ENCODE measurements around the gene SYTL2. TPM values are rescaled to one million over a fixed set of nuclear protein-coding genes. Genes with fewer than 3 reads are reported as not detected.
"Not testable (repeated sequence)": the region's sequence is repeated elsewhere in the genome, so short reads cannot be mapped to it uniquely, and the experiment has no call there.

Gene SYTL2
- total RNA-seq, 2 donors from 2014 or later = 50.0 to 58.8 TPM

DNA sequence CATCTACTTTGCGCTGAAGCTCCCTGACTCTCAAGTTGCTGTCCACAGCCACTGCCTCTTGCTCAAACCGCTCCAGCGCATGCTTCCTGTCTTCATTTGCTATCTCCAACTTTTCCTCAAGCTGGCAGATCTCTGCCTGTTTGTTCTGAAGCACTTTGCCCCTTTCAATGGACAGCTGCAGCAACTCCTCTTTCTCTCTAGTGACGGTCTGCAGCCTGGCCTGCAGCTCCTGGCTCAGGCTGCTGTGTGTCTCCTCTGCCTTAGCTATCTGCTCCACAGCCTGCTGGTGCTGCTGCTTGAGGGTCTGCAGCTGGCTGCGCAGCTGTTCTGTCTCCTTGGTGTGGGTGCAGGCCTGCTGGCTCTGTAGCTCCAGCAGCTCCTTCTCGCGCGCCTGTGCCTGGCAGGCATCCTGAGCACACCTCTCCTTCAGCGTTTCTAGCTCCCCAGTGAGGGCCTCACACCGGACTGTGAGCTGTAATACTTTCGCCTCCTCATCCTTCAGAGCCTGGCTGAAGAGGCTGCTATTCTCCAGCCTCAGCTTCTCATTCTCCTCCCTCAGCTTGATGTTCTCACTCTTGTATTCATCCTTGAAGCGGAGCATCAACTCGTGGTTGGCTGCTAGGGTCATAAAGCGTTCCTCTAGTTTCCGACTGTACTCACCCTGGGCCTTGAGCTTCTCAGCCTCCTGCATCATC is 125.7 kb downstream of the SYTL2 start:
- Mint-ChIP-seq H3K36me3 (ENCODE audit: low read depth) (peaks cover 3% of the 10 kb centered on the region), H3K27me3 (peaks cover 14% of the 10 kb centered on the region), H3K4me1 (peaks cover 23% of the 10 kb centered on the region), H3K27ac (no peak overlapping the region), H3K4me3 (no peak overlapping the region)
- no peak for ATAC-seq
- DNase-seq = no peak
- no peaks in the 10 kb centered on the region for H3K9me3 ChIP-seq (ENCODE audit: control insufficient read depth, low read length, poor library complexity, severe bottlenecking)

DNA sequence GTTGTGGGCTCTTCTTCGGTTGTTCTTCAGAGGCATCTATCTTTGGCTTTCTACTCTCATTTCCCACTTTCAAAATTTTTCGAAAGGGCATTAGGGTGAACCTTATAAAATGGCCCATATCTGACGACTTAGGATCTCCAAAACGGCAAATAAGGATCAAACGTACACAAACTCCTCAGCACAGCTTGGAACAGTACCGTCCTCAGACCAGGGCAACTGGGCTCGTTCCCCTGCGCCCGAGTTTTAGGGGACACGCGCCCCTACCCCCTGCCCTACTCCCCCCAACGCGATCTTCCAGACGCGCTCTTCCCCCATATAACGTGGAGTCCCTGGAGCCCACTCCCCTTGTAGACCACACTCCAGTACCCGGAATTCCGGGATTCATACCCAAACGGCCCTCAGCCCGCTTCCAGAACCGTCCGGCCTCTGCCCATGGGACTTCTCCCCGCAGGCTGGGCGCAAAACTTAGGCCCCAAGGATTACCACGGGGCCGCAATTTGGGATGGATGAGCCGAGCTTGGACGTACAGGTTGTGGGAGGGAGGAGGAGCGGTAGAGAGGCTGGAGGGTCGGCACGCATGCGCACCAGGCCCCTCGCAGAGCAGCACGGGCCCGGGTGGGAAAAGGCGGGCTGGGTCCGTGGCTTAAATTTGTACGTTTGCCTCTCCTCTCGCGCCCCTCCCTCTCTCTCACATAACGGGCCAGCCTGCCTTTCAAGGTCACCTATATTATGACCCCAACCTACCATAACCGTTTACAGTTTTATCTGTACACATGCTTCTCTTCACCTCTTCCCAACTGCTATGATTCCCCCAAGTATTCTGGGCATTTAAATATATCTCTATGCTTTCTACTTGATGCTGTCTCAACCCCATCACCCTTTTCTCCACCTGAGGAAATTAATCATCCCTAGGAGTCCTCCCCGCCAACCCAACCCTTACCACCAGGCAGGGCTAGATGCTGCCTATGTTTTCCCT is 128.3 kb downstream of the SYTL2 start:
- Mint-ChIP-seq H3K4me1 (peaks cover 23% of the 10 kb centered on the region), H3K27me3 (peaks cover 8% of the 10 kb centered on the region), H3K4me3 (peak overlapping the region; percentile 93), H3K36me3 (ENCODE audit: low read depth) (no peaks in the 10 kb centered on the region), H3K27ac (peak overlapping the region; percentile 88)
- DNase-seq = peak; percentile 33 to 43 (median 38)
- peak; percentile 72 for ATAC-seq
- H3K9me3 ChIP-seq (ENCODE audit: control insufficient read depth, low read length, poor library complexity, severe bottlenecking) = no peaks in the 10 kb centered on the region

DNA sequence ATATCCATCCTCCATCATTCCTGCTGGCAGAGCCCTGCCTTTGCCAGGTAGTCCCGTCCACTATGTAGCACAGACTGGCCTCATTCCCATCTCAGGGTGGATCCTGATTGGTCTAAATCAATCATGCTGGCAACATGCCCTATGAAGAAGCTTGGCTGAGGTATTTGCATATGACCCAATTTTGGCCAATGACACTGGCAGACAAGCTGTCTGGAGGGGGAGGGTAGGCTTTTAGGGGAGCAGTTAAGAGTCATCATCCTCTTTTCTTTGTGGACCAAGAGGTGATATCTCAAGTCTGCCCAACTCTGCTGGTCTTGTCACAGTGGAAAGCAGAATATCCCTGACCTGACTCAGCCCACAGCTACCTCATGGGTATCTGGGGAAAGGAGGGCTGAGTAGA is 130.0 kb downstream of the SYTL2 start:
- H3K27me3 Mint-ChIP-seq = peaks cover 8% of the 10 kb centered on the region
- H3K9me3 ChIP-seq (ENCODE audit: control insufficient read depth, low read length, poor library complexity, severe bottlenecking) = no peaks in the 10 kb centered on the region
- peak; percentile 76 for ATAC-seq
- H3K4me3 Mint-ChIP-seq = no peak overlapping the region
- no peaks in the 10 kb centered on the region for H3K36me3 Mint-ChIP-seq (ENCODE audit: low read depth)
- no peak overlapping the region for H3K27ac Mint-ChIP-seq
- H3K4me1 Mint-ChIP-seq = peaks cover 23% of the 10 kb centered on the region
- no peak for DNase-seq

DNA sequence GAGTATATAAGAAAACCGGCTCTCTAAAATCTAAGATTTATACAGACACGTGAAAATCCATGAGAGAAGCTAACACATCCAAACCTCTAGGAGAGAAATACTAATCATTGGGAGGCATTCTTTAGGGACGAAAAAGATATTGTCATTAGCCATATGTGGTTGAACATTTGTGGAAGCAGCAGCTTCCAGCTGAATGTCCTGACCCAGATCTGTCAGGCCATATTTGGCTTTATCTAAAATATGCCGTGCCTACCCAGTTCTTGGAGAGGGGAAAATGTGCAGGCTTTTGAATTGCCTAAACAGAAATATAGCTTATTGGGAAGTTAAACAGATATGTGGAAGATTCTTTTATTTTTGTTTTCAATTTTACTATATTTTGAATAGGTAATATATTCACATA is 131.4 kb downstream of the SYTL2 start:
- Mint-ChIP-seq H3K27ac (no peak overlapping the region), H3K36me3 (ENCODE audit: low read depth) (no peaks in the 10 kb centered on the region), H3K4me3 (no peak overlapping the region), H3K27me3 (peaks cover 4% of the 10 kb centered on the region), H3K4me1 (peaks cover 20% of the 10 kb centered on the region)
- DNase-seq (no peak), ATAC-seq (no peak)
- H3K9me3 ChIP-seq (ENCODE audit: control insufficient read depth, low read length, poor library complexity, severe bottlenecking) = no peaks in the 10 kb centered on the region

DNA sequence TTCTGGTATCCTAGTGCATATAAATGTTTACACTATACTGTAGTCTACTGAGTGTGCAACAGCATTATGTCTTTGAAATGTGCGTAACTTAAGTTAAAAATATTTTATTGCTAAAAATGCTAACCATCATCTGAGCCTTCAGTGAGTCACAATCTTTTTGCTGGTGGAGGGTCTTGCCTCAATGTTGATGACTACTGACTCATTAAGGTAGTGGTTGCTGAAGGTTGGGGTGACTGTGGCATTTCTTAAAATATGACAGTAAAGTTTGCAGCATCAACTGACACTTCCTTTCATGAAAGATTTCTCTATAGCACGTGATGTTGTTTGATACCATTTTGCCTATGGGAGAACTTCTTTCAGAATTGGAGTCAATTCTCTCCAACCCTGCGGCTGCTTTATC is 137.5 kb downstream of the SYTL2 start:
- Mint-ChIP-seq H3K36me3 (ENCODE audit: low read depth) (no peaks in the 10 kb centered on the region), H3K4me3 (no peak overlapping the region), H3K27me3 (peaks cover 9% of the 10 kb centered on the region), H3K4me1 (no peaks in the 10 kb centered on the region), H3K27ac (no peak overlapping the region)
- ATAC-seq = no peak
- H3K9me3 ChIP-seq (ENCODE audit: control insufficient read depth, low read length, poor library complexity, severe bottlenecking) = no peaks in the 10 kb centered on the region
- no peak for DNase-seq

DNA sequence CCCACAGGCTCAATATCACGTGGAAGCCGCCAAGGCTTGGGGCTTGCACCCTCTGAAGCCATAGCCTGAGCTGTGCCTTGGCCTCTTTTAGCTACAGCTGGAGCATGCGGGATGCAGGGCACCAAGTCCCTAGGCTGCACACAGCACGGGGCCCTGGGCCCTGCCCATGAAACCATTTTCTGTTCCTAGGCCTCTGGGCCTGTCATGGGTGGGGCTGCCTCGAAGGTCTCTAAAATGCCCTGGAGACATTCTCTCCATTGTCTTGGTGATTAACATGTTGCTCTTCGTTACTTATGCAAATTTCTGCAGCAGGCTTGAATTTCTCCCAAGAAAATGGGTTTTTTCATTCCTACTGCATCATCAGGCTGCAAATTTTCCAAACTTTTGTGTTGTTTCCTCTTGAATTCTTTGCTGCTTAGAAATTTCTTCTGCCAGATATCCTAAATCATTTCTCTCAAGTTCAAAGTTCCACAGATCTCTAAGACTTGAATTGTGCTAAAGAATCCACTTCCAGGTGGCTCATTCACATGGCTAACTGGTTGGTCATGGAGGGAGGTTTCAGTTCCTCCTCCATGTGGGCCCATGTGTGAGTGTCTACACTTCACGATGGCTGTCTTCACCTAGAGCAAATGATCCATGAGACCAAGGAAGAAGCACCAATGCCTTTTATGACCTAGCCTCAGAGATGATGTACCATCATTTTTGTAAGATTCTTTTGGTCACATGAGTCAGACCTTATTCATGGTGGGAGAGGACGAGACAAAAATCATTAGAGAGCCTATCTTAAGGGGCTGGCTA is 138.6 kb downstream of the SYTL2 start:
- H3K4me3 Mint-ChIP-seq = no peak overlapping the region
- H3K9me3 ChIP-seq (ENCODE audit: control insufficient read depth, low read length, poor library complexity, severe bottlenecking) = no peaks in the 10 kb centered on the region
- H3K4me1 Mint-ChIP-seq = no peaks in the 10 kb centered on the region
- no peaks in the 10 kb centered on the region for H3K36me3 Mint-ChIP-seq (ENCODE audit: low read depth)
- no peak overlapping the region for H3K27ac Mint-ChIP-seq
- no peak for DNase-seq
- H3K27me3 Mint-ChIP-seq = peaks cover 9% of the 10 kb centered on the region
- ATAC-seq = no peak

DNA sequence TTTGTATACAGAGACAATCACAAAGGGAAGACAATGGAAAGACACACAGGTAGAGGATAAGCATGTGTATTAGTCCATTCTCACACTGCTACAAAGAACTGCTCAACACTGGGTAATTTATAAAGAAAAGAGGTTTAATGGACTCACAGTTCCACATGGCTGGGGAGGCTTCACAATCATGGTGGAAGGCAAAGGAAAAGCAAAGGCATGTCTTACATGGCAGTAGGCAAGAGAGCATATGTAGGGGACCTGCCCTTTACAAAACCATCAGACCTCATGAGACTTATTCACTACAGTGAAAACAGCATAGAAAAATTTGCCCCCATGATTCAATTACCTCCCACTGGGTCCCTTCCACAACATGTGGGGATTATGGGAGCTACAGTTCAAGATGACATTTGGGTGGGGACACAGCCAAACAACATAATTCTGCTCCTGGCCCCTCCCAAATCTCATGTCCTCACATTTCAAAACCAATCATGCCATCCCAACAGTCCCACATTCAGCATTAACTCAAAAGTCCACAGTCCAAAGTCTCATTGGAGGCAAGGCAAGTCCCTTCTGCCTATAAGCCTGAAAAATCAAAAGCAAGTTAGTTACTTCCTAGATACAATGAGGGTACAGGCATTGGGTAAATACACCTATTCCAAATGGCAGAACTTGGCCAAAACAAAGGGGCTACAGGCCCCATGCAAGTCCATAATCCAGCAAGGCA is 139.8 kb downstream of the SYTL2 start:
- not testable (repeated sequence) for H3K27me3 Mint-ChIP-seq; H3K9me3 ChIP-seq (ENCODE audit: control insufficient read depth, low read length, poor library complexity, severe bottlenecking); DNase-seq; H3K36me3 Mint-ChIP-seq (ENCODE audit: low read depth); H3K4me3 Mint-ChIP-seq; ATAC-seq; H3K4me1 Mint-ChIP-seq; H3K27ac Mint-ChIP-seq

DNA sequence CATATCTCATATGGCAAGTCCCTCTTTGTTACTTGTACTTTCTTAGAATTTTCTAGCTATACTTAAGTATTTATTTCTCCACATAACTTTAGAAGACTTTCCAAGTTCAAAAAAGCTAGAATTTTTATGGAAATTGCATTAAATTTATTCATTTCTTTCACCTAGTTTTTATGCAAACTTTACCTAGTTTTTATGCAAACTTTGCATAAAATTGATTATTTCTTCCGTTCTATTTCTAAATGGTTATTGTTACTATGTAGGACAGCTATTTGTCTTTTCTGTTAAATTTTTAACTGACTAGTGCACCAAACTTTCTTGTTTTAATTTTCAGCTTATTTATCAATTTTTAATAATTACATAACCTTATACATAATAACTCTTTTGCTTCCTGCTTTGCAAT is 142.8 kb downstream of the SYTL2 start:
- Mint-ChIP-seq H3K27ac (no peak overlapping the region), H3K4me1 (peaks cover 14% of the 10 kb centered on the region), H3K4me3 (no peak overlapping the region)

DNA sequence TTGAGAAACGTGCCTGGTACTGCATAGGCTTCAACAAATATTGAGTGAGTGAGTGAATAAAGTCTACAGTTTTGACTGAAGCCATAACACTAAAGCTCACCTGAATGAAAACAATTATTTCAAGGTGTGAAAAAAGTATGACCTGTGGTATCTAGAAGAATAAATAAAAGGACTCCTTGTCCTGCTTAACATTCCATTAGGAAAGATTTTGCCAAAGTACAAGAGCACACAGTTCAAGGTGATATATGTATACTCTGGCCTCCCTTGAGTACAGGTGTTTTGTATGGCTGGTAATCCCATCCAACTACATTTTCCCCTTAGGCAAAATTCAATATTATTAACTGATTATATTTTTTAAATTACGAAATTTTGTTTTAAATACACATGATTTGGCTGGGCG is 144.3 kb downstream of the SYTL2 start:
- ATAC-seq (no peak), DNase-seq (no peak)
- peaks cover 19% of the 10 kb centered on the region for H3K4me1 Mint-ChIP-seq
- peaks cover 9% of the 10 kb centered on the region for H3K27me3 Mint-ChIP-seq
- H3K9me3 ChIP-seq (ENCODE audit: control insufficient read depth, low read length, poor library complexity, severe bottlenecking) = no peaks in the 10 kb centered on the region
- H3K36me3 Mint-ChIP-seq (ENCODE audit: low read depth) = peaks cover 3% of the 10 kb centered on the region
- no peak overlapping the region for H3K4me3 Mint-ChIP-seq
- no peak overlapping the region for H3K27ac Mint-ChIP-seq

More for the DNA sequence above, 142.8 kb downstream of the SYTL2 start:
- no peaks in the 10 kb centered on the region for H3K9me3 ChIP-seq (ENCODE audit: control insufficient read depth, low read length, poor library complexity, severe bottlenecking)
- no peak for ATAC-seq
- Mint-ChIP-seq H3K27me3 (peaks cover 9% of the 10 kb centered on the region), H3K36me3 (ENCODE audit: low read depth) (peaks cover 3% of the 10 kb centered on the region)
- DNase-seq = no peak

DNA sequence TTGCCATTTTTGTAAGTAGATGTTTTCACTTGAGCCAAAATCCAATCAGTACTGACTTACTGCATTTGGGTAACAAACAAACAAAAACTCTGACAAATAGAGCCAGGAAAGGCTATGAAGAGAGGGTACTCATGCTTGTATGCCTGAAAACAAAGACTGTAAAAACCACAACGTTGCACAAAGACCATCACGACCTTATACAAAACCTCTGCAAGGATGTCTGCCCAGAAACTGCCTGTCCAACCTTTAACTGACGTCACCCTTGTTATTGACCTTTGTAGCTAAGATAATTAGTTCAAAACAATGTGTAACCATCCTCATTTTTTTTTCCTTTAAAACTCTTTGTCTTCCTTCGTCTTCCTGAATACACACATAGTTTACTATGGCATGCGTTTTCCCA is 145.2 kb downstream of the SYTL2 start:
- peak overlapping the region; percentile 100 for H3K27ac Mint-ChIP-seq
- peaks cover 24% of the 10 kb centered on the region for H3K4me1 Mint-ChIP-seq
- H3K36me3 Mint-ChIP-seq (ENCODE audit: low read depth) = peaks cover 3% of the 10 kb centered on the region
- ATAC-seq = no peak
- no peaks in the 10 kb centered on the region for H3K9me3 ChIP-seq (ENCODE audit: control insufficient read depth, low read length, poor library complexity, severe bottlenecking)
- no peak for DNase-seq
- peaks cover 4% of the 10 kb centered on the region for H3K27me3 Mint-ChIP-seq
- H3K4me3 Mint-ChIP-seq = peak overlapping the region; percentile 33

DNA sequence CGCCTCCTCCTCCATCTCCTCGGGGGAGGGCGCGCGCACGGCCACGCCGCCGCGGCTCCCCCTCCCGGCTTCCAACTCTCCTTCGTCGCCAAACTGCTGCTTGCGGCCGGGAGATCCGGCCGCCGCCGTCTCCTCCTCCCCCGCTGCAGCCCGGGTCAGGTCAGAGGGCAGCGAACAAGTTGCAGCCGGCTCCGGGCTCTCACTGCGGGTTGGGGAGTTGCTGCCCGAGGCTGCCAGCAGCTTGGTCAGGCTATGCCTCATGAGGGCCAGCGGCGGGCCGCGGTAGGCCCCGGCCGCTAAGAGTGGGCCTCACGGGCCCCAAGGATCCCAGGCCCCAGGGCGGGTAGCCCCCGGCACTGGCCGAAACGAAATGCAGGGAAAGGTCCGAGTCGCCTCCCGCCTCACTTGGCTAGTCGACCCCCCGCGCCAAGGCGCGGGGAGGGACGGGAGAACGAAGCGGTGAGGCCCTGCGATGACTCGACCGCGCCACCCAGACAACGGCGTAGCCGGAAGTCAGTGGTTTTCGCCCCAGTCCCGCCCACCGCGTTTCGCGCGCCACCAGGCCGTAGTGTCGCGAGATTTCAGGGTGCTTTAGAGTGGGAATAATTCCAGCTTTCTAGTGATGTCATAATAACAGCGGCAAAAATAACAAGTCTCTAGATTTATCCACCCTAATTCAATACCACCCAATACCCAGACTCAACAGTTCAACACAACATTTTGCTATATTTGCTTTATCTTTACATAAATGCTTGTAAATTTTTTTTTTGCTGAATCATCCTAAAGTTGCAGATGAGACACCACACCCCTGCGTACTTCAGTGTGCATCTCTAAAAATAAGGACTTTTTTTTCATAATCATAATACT is 146.1 kb downstream of the SYTL2 start, which contains the start of gene CREBZF:
CREBZF (minus strand) TSS at position 515 of the 867 bp plus-strand sequence; CDS start at position 261, 254 bp downstream.
- Mint-ChIP-seq H3K27ac (peak within 1 kb of the TSS; percentile 100), H3K27me3 (no peaks in the 10 kb centered on the region), H3K4me1 (peaks cover 30% of the 10 kb centered on the region), H3K36me3 (ENCODE audit: low read depth) (peaks cover 3% of the 10 kb centered on the region), H3K4me3 (peak within 1 kb of the TSS; percentile 100)
- peak; percentile 79 to 83 (median 82) for DNase-seq
- H3K9me3 ChIP-seq (ENCODE audit: control insufficient read depth, low read length, poor library complexity, severe bottlenecking) = no peaks in the 10 kb centered on the region
- ATAC-seq = peak; percentile 70
